ENCODE measurements around the gene SLC10A2. TPM values are rescaled to one million over a fixed set of nuclear protein-coding genes. Genes with fewer than 3 reads are reported as not detected.

Gene SLC10A2
- total and polyA plus RNA-seq, 11 donors, result not detected

GRCh38 chr13:103040006-103040405 is 26.2 kb downstream of the SLC10A2 start:
- ATAC-seq, result no peak

GRCh38 chr13:103039183-103039582 is 27.0 kb downstream of the SLC10A2 start:
- intact Hi-C loops (cut with DNase I), result no loop called here
- TF ChIP-seq POLR2A (IDR thresholded peaks at IDR 0.05), result no peak
- no peak for TF ChIP-seq CTCF (IDR thresholded peaks at IDR 0.05)
- Histone ChIP-seq H3K4me1 (no peaks in the 10 kb centered on the region), H3K36me3 (no peaks in the 10 kb centered on the region), H3K9me3 (no peaks in the 10 kb centered on the region), H3K27me3 (no peaks in the 10 kb centered on the region), H3K4me3 (no peak overlapping the region), H3K27ac (no peak overlapping the region)
- 15 to 31% (median 25%) methylated on average over 2 of the region's 2 CpGs for WGBS, 4 donors
- DNase-seq (no peak), ATAC-seq (no peak)

More at GRCh38 chr13:103040006-103040405, 26.2 kb downstream of the SLC10A2 start:
- Histone ChIP-seq H3K36me3 (no peaks in the 10 kb centered on the region), H3K27me3 (no peaks in the 10 kb centered on the region), H3K4me3 (no peak overlapping the region), H3K9me3 (no peaks in the 10 kb centered on the region), H3K27ac (no peak overlapping the region), H3K4me1 (no peaks in the 10 kb centered on the region)
- 67 to 88% (median 80%) methylated on average over 1 of the region's 1 CpG for WGBS, 4 donors
- no peak for DNase-seq
- intact Hi-C loops (cut with DNase I), result no loop called here
- TF ChIP-seq CTCF (IDR thresholded peaks at IDR 0.05), result no peak
- TF ChIP-seq POLR2A (IDR thresholded peaks at IDR 0.05), result no peak

GRCh38 chr13:103036268-103036667 is 29.9 kb downstream of the SLC10A2 start:
- Histone ChIP-seq H3K36me3 (no peaks in the 10 kb centered on the region), H3K27me3 (no peaks in the 10 kb centered on the region), H3K9me3 (no peaks in the 10 kb centered on the region), H3K4me1 (no peaks in the 10 kb centered on the region), H3K27ac (no peak overlapping the region), H3K4me3 (no peak overlapping the region)
- DNase-seq (no peak), ATAC-seq (no peak)
- intact Hi-C loops (cut with DNase I), result no loop called here
- WGBS, 4 donors, result 81 to 86% (median 84%) methylated on average over 1 of the region's 1 CpG
- TF ChIP-seq CTCF (IDR thresholded peaks at IDR 0.05) (no peak), POLR2A (IDR thresholded peaks at IDR 0.05) (no peak)

GRCh38 chr13:103033999-103034398 is 32.2 kb downstream of the SLC10A2 start:
- Histone ChIP-seq H3K4me1 (no peaks in the 10 kb centered on the region), H3K4me3 (no peak overlapping the region), H3K9me3 (no peaks in the 10 kb centered on the region), H3K36me3 (no peaks in the 10 kb centered on the region), H3K27me3 (no peaks in the 10 kb centered on the region), H3K27ac (no peak overlapping the region)
- TF ChIP-seq POLR2A (IDR thresholded peaks at IDR 0.05) (no peak), CTCF (IDR thresholded peaks at IDR 0.05) (no peak)
- intact Hi-C loops (cut with DNase I), result no loop called here
- ATAC-seq, result no peak
- no peak for DNase-seq
- WGBS, 4 donors, result 80 to 85% (median 83%) methylated on average over 2 of the region's 2 CpGs

Data from heart left ventricle (tissue), 16 donors.